ENCODE measurements around the gene MFSD11. TPM values are rescaled to one million over a fixed set of nuclear protein-coding genes. Genes with fewer than 3 reads are reported as not detected.
"Not testable (repeated sequence)": the region's sequence is repeated elsewhere in the genome, so short reads cannot be mapped to it uniquely, and the experiment has no call there.

Gene MFSD11
- total and polyA plus RNA-seq, 2 of the 8 experiments (the other 6 are each of a cell fraction or from before 2014, with no cell fraction given), result 17.7 to 19.8 TPM

DNA sequence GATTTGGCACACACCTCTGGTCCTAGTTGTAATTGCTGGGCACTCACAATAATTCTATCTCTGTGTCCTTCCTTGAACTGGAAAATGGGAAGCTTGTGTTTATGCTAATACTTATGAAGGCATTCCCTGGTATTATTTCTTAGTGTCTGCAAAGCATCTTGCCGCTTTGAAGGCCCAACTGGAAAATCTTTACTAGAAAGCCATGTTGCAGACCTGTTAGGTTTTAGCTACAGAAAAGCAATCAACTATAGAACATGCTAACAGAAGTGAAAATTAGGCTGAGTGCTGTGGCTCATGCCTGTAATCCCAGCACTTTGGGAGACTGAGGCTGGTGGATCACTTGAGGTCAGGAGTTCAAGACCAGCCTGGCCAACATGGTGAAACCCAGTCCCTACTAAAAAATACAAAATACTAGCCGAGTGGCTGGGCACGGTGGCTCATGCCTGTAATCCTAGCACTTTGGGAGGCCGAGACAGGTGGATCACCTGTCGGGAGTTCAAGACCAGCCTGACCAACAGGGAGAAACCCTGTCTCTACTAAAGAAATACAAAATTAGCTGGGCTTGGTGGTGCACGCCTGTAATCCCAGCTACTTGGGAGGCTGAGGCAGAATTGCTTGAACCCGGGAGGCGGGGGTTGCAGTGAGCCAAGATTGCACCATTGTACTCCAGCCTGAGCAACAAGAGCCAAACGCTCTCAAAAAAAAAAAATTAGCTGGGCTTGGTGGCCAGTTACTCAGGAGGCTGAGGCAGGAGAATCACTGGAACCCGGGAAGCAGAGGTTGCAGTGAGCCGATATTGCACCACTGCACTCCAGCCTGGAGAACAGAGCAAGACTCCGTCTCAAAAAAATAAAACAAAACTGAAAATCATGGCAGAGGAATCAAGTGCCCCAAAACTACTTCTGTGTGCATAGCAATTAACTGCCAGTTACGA, 5.9 kb upstream of the MFSD11 start:
- WGBS, 2 experiments (ENCODE audit: extremely low coverage in 1 of 2, insufficient coverage in 1 of 2, insufficient read length in 1 of 2, insufficient replicate concordance in 2 of 2, low coverage in 1 of 2, low lambda C conversion rate in 2 of 2, missing lambda C conversion rate in 1 of 2), result 89% methylated on average over 13 of the region's 13 CpGs; no CpG with 5 or more reads in 1 of the 2 experiments
- not testable (repeated sequence) for FAIRE-seq
- POLR2A ChIA-PET (ENCODE audit: partially characterized antibody), result interaction anchor here (0.6 to 9.2 kb wide), 24 partner anchors 6 to 851 kb away, joined by 3 to 181 read pairs (median 3); partner anchors contain the start of genes JMJD6, METTL23 and PRCD

More for the DNA sequence above, 5.9 kb upstream of the MFSD11 start:
- not testable (repeated sequence) for H4K91ac ChIP-seq (replicated peaks; ENCODE audit: insufficient read length, low read length); H4K8ac ChIP-seq (ENCODE audit: extremely low read depth, insufficient read depth, low read length); H3K56ac ChIP-seq (replicated peaks; ENCODE audit: insufficient read length, low read depth, low read length); H3K18ac ChIP-seq (ENCODE audit: extremely low read depth, low read length); H2AK5ac ChIP-seq (ENCODE audit: low read depth, low read length); H2BK5ac ChIP-seq (ENCODE audit: low read depth, low read length); H3K27me3 ChIP-seq (replicated peaks in 1 of 4; ENCODE audit: control insufficient read depth in 3 of 4, extremely low read depth in 1 of 4, insufficient read depth in 3 of 4, low read length in 3 of 4); DNase-seq (ENCODE audit: low read depth in 1 of 2, low spot score in 2 of 2); H4K5ac ChIP-seq (ENCODE audit: insufficient read length, low read depth, low read length); H3K23me2 ChIP-seq (ENCODE audit: low read depth, low read length); H3K79me1 ChIP-seq (ENCODE audit: low read depth, low read length); H3K14ac ChIP-seq (ENCODE audit: insufficient read length); H2BK15ac ChIP-seq (ENCODE audit: low read length); H3K4me2 ChIP-seq (ENCODE audit: insufficient read depth in 1 of 2, low read depth in 2 of 2, low read length in 2 of 2); H3K9me3 ChIP-seq (ENCODE audit: insufficient read depth in 2 of 2, low read depth in 1 of 2, low read length in 1 of 2); H3K23ac ChIP-seq (ENCODE audit: insufficient read length); H2AFZ ChIP-seq (ENCODE audit: low read length); H2BK120ac ChIP-seq (replicated peaks; ENCODE audit: low read depth, low read length); H3K4me3 ChIP-seq (ENCODE audit: extremely low read depth in 1 of 4, insufficient read depth in 2 of 4, low read depth in 3 of 4, low read length in 4 of 4); H3K9ac ChIP-seq (replicated peaks in 1 of 4; ENCODE audit: extremely low read depth in 1 of 4, low read depth in 3 of 4, low read length in 3 of 4); H2BK20ac ChIP-seq (ENCODE audit: low read length); H3K4ac ChIP-seq (replicated peaks; ENCODE audit: insufficient read length, low read depth, low read length); H2BK12ac ChIP-seq (ENCODE audit: low read depth, low read length); H3K27ac ChIP-seq (ENCODE audit: low read depth, low read length)
- Histone ChIP-seq H3K79me2 (ENCODE audit: control insufficient read depth in 1 of 2, insufficient read depth in 2 of 2, low read length in 2 of 2) (peaks cover 16 to 69% of the 10 kb centered on the region in 2 experiments), H4K20me1 (replicated peaks in 1 of 2; ENCODE audit: control insufficient read depth in 1 of 2, insufficient read depth in 2 of 2, low read length in 2 of 2) (peaks cover 17 to 22% of the 10 kb centered on the region in 2 experiments), H3K36me3 (ENCODE audit: control insufficient read depth in 2 of 4, insufficient read depth in 4 of 4, low read length in 3 of 4) (peaks cover 17 to 51% (median 36%) of the 10 kb centered on the region in 4 experiments), H3K4me1 (replicated peaks in 1 of 4; ENCODE audit: control insufficient read depth in 3 of 4, insufficient read depth in 4 of 4, low read length in 3 of 4) (peaks cover 2 to 12% (median 5%) of the 10 kb centered on the region in 4 experiments; a peak in 5 of 7 replicates)
- CTCF ChIA-PET (ENCODE audit: partially characterized antibody), result interaction anchor here (0.9 to 1.2 kb wide), 3 partner anchors 18 to 79 kb away, joined by 3 to 4 read pairs (median 3); no protein-coding TSS in a partner anchor
- peak; percentile 18 to 24; a peak in 1 of 3 replicates for TF ChIP-seq POLR2A (IDR thresholded peaks at IDR 0.05; ENCODE audit: control extremely low read depth in 1 of 2, low read depth in 2 of 2, low read length in 2 of 2)
- TF ChIP-seq POLR2AphosphoS5 (IDR thresholded peaks at IDR 0.05; ENCODE audit: low read depth, low read length), result peak; percentile 71
